Aortic smooth muscle cell (primary cell): ENCODE results near the gene RNF113A. TPM values are rescaled to one million over a fixed set of nuclear protein-coding genes. Genes with fewer than 3 reads are reported as not detected.

Experiments
- total RNA-seq: library from RNA; depleted of rRNA; stranded (reverse); fragments of >200 nt; gene quantifications from 2 replicates; pipeline ENCODE4 v1.2.3, GENCODE V29; 2014

The RNF113A gene
- 18.5 and 18.8 TPM in 2 replicates for total RNA-seq

GRCh38 chrX:119871599-119872395 is at the start of gene RNF113A, which contains the start of gene NDUFA1:
TSS of gene RNF113A (minus strand) at chrX:119871733. CDS start at chrX:119871613, 120 bp downstream.
TSS of gene NDUFA1 (plus strand) at chrX:119871832. CDS start at chrX:119871912, 80 bp downstream.

DNA sequence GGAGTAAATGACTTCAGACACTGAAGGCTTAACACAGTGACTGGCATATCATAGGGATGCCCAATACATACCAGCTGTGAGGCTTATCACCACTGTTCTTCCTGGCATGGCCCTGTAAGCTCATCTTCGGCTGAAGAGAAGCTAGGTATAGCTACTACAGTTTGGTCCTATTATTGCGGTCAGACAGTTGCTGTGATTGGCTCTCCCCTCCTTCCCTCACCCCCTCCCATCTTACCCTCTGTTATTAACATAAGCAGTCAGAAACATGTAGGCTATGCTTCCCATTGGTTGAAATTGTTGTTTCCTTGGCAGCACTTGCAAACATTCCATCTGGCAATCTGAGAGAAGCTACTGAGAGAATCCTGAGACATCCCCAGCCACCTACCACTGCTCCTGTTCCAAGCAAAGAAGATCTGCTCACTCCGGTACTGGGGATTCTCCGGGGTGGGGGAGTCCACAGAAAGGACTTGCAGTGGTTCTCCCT is 24.4 kb upstream of the RNF113A start, which contains the start of gene AKAP14:
Gene AKAP14, plus strand, starts transcription at position 51 of the 484 bp plus-strand sequence. CDS start 7,331 bp downstream, outside the sequence.

GRCh38 chrX:119852382-119853353 is 18.9 kb downstream of the RNF113A start, which contains the start of gene UPF3B:
TSS of gene UPF3B (minus strand) at chrX:119852963. CDS start at chrX:119852928, 35 bp downstream.

Other genes with a start within 250 kb of the RNF113A start
- gene SEPTIN6, start 178.6 kb downstream of the RNF113A start, total RNA-seq, result 4.2 TPM in 2 replicates
- 0.13 TPM in 1 of 2 replicates, not detected in the other for gene SOWAHD, start 113.1 kb downstream of the RNF113A start, total RNA-seq
- gene RPL39, start 80.1 kb downstream of the RNF113A start, total RNA-seq, result 2,131 and 2,216 TPM in 2 replicates
- 2.0 and 2.2 TPM in 2 replicates for gene UPF3B, start 18.8 kb downstream of the RNF113A start, total RNA-seq
- 146 and 158 TPM in 2 replicates for gene NDUFA1, start 99 bp upstream of the RNF113A start, total RNA-seq
- gene AKAP14, start 24.2 kb upstream of the RNF113A start, total RNA-seq, result not detected in 2 replicates
- 3.4 and 4.2 TPM in 2 replicates for gene NKAP, start 72.0 kb upstream of the RNF113A start, total RNA-seq
- not detected in 2 replicates for gene RHOXF2B, start 206.0 kb upstream of the RNF113A start, total RNA-seq
- not detected in 2 replicates for gene RHOXF1, start 244.2 kb upstream of the RNF113A start, total RNA-seq